ENCODE results near the gene CCDC188.

CCDC188 gene

GRCh38 chr22:20184501-20185165, 33.8 kb upstream of the CCDC188 start:
- no peak for DNase-seq

GRCh38 chr22:20183823-20184222, 33.0 kb upstream of the CCDC188 start:
- no peak for DNase-seq

- no peak for DNase-seq
These were observed 32.2 kb upstream of the CCDC188 start for GRCh38 chr22:20183101-20183500.

GRCh38 chr22:20182365-20182764, 31.5 kb upstream of the CCDC188 start:
- no peak for DNase-seq

DNA sequence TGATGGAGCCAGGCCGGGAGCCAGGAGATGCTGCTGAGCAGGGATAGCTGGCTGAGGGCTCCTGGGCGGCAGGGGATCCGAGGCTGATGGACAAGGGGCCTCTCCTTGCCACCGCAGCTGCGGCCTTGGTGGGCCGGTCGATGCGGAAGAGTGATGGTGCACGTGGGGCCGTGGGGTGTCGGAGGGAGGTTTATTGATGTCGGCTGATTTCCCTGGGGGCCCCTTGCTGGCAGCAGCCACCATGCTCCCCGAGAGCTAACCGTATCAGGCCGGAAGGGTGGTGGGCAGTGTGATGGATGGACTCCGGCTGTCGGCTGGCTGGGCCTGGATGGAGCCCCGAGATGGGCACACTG, 31.0 kb upstream of the CCDC188 start:
- DNase-seq, result no peak

GRCh38 chr22:20181194-20181883, 30.5 kb upstream of the CCDC188 start:
- no peak for DNase-seq

GRCh38 chr22:20180640-20181039, 29.8 kb upstream of the CCDC188 start:
- DNase-seq, result no peak

GRCh38 chr22:20180245-20180630, 29.4 kb upstream of the CCDC188 start:
- no peak for DNase-seq

DNA sequence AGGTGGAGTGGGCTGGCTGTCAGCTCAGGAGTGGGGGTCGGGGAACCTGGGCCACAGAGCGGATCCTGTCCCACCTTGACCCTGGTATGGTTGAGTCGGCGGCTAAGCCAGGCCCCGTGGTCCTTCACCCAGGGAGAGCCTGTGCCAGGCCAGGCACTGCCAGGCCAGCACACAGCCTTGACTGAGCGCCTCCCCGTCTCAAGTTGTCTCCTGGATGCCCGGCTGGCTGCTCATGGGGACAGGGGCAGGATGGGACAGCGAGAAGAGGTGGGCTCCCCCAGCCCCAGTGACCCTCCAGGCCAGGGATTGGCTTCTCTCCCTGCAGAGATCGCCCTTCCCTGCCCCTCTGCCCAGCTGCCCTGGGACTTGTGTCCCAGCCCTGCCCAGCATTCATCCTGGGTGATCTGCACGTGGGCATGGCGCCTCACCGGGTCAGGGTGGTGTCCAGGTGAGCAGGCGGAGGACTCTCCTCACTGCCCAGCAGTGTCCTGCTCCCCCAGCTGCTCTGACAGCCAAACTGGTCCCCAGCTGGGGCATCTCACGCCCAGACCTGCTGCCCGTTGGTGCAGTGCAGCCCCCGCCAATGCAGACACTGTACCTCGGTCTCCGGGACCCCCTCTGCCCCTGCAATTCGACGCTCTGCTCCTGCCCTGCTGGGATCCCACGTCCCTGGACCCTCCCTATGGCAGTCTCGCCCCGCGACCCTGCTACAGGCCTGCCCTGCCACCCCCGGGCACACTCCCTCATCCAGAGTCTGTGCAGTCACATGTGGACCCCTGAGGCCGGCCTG, 28.8 kb upstream of the CCDC188 start:
- DNase-seq, result no peak

DNA sequence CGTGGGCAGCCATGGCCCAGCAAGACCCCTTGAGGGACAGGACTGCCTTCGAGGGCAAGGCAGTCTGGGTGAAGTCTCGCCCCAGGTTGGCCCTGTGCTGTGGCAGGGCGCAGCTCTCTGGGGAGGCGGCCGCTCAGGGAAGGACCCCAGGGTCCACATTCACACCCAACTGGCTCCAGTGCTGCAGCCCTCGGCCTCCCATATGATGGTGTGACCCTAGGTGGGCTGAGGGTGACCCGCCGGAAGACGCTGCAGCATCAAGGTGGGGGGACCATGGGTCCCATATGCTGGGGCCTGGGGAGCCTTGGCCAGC, 28.0 kb upstream of the CCDC188 start:
- no peak for DNase-seq

GRCh38 chr22:20178075-20178914, 27.4 kb upstream of the CCDC188 start:
- DNase-seq, result no peak

GRCh38 chr22:20177217-20177911, 26.5 kb upstream of the CCDC188 start:
- no peak for DNase-seq

GRCh38 chr22:20176421-20177085, 25.7 kb upstream of the CCDC188 start:
- no peak for DNase-seq

DNA sequence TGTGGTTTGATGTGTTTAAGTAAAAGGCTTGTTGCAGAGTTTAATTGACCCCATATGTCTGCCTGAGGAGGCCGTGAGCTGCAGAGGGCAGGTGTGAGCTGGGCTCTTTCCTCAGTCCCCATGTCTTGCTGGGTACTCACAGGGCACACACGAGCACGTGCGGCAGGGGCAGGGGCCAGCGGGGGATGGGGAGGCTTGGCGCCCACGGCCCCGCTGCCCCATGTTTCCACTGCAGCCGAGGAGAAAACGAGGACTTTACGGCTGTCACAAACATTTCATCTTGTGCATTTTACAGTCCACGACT, 24.7 kb upstream of the CCDC188 start:
- no peak for DNase-seq

- no peak for DNase-seq
These were observed 24.1 kb upstream of the CCDC188 start for GRCh38 chr22:20174785-20175596.

- DNase-seq, result no peak
These were observed 22.9 kb upstream of the CCDC188 start for GRCh38 chr22:20173772-20174171.

DNA sequence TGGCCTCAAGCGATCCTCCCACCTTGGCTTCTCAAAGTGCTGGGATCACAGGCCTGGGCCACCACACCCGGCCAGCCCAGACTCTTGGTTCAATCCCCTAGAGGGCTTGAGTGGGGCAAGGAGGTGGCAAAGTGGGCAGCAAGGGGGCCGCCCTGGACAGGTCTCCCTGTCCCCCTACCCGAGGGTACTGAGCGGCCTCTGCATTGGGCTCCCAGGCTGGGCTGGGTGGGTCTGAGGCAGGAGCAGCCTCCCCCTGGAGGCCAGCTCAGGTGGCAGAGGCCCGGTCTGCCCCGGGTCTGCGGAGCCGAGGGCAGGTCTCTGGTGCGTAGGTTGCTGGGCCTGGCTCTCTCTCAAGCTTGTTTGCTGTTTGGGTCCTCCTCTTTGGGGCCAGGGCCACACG, 22.4 kb upstream of the CCDC188 start:
- DNase-seq, result no peak

GRCh38 chr22:20172141-20172613, 21.3 kb upstream of the CCDC188 start:
- no peak for DNase-seq

GRCh38 chr22:20171288-20172140, 20.7 kb upstream of the CCDC188 start:
- no peak for DNase-seq

GRCh38 chr22:20170170-20170569, 19.3 kb upstream of the CCDC188 start:
- no peak for DNase-seq
